Measurements from ENCODE around the gene ADORA2A. TPM values are rescaled to one million over a fixed set of nuclear protein-coding genes. Genes with fewer than 3 reads are reported as not detected.

ADORA2A gene
- total RNA-seq, 1 experiment from 2014 or later, result 3.5 TPM

- Histone ChIP-seq H4K5ac (ENCODE audit: insufficient read length, low read depth, low read length) (no peak overlapping the region), H3T11ph (ENCODE audit: low read length) (no peak overlapping the region), H3K4me1 (ENCODE audit: insufficient read depth, low read length) (no peaks in the 10 kb centered on the region), H2BK15ac (ENCODE audit: low read depth, low read length) (no peak overlapping the region), H3K14ac (ENCODE audit: insufficient read depth, low read length) (no peak overlapping the region), H4K8ac (replicated peaks; ENCODE audit: insufficient read length, low read depth, low read length) (no peak overlapping the region), H3K9ac (ENCODE audit: extremely low read depth, insufficient read length, low read length) (no peak overlapping the region), H3K4me2 (ENCODE audit: insufficient read depth, insufficient read length, low read length) (no peak overlapping the region), H3K27ac (ENCODE audit: insufficient read length, low read depth, low read length) (no peak overlapping the region), H3K4ac (ENCODE audit: low read depth, low read length) (no peak overlapping the region), H3K23me2 (ENCODE audit: insufficient read length, low read depth, low read length, poor library complexity, severe bottlenecking) (no peaks in the 10 kb centered on the region), H3K18ac (ENCODE audit: insufficient read length, low read depth, low read length) (no peak overlapping the region), H2AK5ac (ENCODE audit: insufficient read length, low read length) (no peak overlapping the region), H3K9me3 (ENCODE audit: control insufficient read depth, low read depth, low read length) (no peaks in the 10 kb centered on the region), H3K56ac (ENCODE audit: insufficient read length, low read depth, low read length) (no peak overlapping the region), H3K79me1 (ENCODE audit: insufficient read depth, low read depth, low read length, poor library complexity, severe bottlenecking) (no peaks in the 10 kb centered on the region), H3K23ac (ENCODE audit: insufficient read length, low read depth, low read length) (no peak overlapping the region), H2BK12ac (ENCODE audit: insufficient read length, low read depth, low read length) (no peak overlapping the region), H2AFZ (ENCODE audit: low read length) (no peak overlapping the region), H3K27me3 (ENCODE audit: insufficient read depth, low read length) (no peaks in the 10 kb centered on the region), H4K91ac (ENCODE audit: insufficient read length, low read depth, low read length) (no peak overlapping the region), H3K79me2 (ENCODE audit: insufficient read depth, low read length) (no peaks in the 10 kb centered on the region), H2BK120ac (ENCODE audit: low read depth, low read length, poor library complexity, severe bottlenecking) (no peak overlapping the region), H2BK5ac (ENCODE audit: insufficient read length, low read length) (no peak overlapping the region), H4K20me1 (ENCODE audit: control insufficient read depth, insufficient read depth, insufficient read length) (no peaks in the 10 kb centered on the region), H2BK20ac (ENCODE audit: low read depth, low read length, poor library complexity, severe bottlenecking) (no peak overlapping the region)
- WGBS (ENCODE audit: extremely low coverage, insufficient read length, low lambda C conversion rate), result no CpG with 5 or more reads among the region's 2 CpGs
- Mint-ChIP-seq H3K4me3 (no peak overlapping the region), H3K9me3 (no peaks in the 10 kb centered on the region), H3K36me3 (ENCODE audit: insufficient read depth in 1 of 3, low read depth in 3 of 3) (peaks cover 6 to 10% (median 6%) of the 10 kb centered on the region in 3 experiments; a peak in 6 of 7 replicates), H3K27ac (no peak overlapping the region), H3K27me3 (ENCODE audit: low read depth) (no peaks in the 10 kb centered on the region), H3K4me1 (no peaks in the 10 kb centered on the region)
- no peak for TF ChIP-seq CTCF (conservative IDR thresholded peaks at IDR 0.05)
- no peak for DNase-seq
Observed at GRCh38 chr22:24386937-24387471, 40.4 kb upstream of the ADORA2A start.

Measured in H9 (cell line).